HG02885 (cell line): ENCODE measurements around the gene VAC14.

Experiments used
- ATAC-seq: cut with Tn5 transposase; IDR thresholded peaks from one replicate; pipeline ENCODE4 v1.9.1; 2021; ENCODE audit warnings: mild to moderate bottlenecking; ENCODE audit not compliant: unreplicated experiment, poor library complexity

The VAC14 gene

DNA sequence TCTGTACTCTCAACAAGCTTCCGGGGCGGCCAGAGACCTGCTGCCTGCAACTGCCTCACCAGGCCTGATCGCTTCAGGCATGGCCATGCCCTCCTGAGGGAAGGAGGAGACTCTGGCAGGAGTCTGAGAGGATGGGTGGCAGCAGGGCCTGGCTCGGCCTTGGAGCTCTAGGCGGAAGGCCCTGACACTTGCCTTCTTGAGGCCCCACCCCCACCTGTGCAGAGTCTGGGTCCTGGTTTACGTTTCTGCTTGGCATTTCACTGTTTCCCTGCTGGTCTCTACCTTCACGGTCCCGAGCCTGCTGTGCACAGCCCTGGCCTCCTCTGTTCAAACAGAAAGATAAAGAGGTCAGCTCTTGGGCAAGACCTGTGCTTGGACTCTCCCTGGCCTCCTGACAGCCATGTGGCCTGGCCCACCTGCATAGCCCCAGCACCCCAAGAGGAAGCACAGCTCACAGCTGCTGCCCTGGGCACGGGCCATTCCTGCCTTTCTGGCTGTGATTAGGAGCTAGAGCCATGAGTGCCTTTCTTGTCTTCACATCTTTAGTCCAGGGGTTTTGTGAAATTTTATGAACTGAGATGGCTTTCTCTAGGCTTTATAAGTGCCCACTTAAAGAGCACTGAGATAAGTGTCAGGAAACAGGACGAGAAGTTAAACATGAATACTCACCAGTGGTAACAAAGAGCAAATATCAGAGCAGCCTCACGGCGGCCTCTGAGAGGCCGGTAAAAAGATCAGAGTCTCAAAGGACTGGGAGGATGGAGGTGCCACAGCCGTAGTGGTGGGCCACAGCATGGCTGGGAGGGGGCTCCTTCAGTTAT, 89.5 kb downstream of the VAC14 start:
- ATAC-seq, result no peak

DNA sequence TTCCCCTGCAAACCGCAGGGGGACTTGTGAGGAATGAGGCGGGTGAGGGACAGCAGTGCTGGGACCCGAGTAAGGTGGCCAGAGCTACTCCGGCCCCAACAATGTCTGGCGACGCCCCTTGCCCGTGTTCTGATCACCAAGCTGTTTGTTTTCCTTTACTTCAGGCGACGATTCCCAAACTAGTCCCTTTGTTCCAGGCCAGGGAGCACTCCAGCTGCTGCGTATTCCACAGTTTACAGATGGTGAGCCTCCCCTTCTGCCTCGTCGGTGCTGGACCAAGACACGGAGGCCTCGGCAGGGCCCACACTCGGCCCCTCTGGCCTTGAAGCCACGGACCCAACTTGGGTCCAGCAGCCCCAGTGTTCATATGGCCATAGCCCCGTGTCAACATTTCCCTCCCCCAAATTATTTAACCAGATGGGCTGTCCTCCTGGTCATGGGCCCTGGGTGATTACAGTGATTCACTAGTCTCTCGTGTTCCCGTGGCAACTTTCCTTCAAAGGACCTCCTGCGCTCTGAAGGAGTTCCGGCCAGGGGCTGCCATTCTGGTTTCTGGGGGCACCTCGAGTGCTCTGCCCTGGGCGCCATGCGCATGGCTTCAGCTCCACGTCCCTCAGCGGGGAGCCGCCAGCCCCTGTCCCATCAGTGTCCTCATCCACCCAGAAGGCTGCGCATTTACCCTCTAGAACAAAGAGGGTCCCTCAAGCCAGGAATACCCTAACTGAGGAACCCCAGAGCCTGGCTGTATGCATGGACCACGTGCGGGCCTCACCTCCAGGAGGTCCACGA, 90.3 kb downstream of the VAC14 start:
- no peak for ATAC-seq

DNA sequence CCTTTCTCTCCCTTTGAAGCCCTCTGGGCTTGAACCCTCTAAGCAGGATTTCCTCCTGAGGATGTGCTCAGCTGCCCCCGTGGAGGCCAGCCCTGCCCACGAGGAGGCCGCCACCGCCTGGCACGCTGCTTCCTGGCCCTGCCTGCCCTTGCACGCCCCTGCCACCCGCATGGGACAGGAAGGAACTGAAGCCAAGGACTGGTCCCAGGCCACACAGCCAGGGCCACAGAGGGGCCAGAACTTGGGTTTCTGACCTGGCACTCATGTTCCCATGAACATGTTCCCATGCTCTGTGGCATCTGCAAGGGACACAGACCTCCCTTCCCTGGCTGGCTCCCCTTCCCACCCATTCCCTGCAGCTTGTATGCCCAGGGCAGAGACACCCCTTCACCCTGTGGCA, 91.0 kb downstream of the VAC14 start:
- ATAC-seq, result no peak

DNA sequence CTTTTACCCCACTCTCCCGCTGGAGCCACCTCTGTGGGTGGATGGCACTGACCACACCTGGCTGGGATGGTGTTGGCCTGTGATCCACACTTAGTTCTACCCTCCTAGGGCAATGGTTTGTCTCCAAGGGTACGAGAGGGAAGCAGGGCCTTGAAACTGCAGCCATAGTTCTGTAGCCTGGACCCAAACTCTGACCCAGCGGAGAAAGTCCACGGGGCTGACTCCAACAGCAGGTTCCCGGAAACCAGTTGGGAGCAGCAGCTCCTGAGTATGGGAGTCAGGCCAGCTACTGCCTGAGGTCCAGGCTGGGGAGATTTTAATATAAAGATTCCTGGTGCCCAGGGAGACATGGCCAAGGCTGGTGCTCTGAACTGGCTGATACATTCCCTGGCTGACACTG, 91.5 kb downstream of the VAC14 start:
- no peak for ATAC-seq

DNA sequence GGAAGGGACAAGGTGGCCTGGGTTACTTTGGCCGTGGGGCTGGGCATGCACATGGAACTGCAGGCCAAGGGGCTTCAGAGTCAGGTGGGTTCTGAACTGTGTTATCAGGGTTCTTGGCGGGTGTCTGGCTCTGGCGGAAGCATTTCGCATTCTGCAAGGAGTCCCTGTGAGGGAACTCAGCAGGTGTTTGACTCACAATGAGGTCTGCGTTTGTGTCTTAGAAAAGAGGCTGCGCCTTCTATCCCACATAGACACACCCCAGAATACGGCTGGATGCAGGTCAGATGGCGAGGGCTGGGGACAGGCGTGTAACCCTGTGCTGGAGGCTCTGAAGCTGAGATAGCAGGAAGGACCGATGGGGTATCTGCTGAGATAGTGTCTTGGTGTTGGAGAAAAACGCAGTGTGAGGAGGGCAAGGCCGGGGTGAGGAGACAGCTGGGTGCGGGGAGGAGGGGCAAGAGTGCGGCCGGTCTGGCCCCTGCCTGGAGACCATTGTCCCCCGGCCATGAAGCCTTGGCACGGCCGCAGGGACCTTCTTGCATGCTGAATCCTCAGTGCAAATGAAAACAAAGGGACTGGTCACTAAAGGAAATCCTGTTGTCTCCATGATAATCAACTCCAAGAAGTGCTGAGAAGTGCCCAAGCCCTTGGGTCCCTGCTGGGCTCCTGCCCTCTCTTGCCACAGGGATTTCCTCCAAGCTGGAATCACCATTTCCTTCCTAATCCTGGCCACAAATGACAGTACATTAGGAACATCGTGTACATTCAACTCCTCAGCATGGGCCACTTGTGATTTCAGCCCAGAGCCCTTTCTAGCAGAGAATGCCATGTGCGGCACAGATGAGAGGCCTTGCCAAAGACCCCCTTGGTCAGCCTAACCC, 92.4 kb downstream of the VAC14 start:
- ATAC-seq, result no peak

DNA sequence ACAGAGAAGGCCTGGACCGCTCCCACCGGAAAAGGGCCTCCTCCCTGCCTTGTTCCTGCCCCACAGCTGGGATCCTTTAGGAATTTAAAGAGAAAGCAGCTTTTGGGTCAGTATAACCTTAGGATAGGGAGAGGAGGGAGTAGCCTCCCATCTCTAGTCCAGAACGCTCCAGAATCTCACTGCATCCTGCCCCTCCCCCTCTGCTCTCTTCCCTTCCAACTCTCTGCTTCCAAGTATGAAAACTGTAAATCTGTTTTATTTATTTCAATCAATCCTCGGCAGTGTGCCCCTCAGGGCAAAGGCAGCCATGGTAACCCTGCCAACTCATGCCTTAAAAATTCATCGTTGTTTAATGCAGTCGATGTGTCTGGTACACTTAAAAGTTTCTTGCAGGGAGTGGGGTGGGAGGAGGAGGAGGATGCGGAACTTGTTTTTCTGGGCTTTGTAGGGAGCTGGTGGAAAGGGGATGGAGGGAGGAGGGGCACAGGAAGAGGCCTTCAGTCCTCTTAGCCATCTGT, 94.0 kb downstream of the VAC14 start:
- ATAC-seq, result no peak

DNA sequence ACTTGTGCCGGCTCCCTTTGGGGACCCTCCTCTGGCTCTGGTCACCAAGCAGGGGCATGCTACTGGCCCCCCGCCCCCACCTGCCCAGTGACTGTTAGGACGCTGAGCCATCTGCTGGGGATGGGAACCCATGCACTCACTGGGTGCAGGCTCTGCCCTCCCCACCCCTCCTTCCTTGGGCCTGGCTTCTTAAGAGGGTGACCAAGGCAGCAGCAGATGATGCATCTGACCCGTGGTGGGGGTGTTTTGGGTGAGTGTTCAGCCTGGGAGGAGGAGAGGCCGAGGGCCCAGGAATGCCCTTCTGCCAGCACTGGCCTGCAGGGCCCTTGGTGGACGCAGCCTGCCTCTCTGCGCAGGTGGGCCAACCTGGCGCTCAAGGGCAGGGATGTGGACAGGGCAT, 95.9 kb downstream of the VAC14 start:
- ATAC-seq, result no peak

DNA sequence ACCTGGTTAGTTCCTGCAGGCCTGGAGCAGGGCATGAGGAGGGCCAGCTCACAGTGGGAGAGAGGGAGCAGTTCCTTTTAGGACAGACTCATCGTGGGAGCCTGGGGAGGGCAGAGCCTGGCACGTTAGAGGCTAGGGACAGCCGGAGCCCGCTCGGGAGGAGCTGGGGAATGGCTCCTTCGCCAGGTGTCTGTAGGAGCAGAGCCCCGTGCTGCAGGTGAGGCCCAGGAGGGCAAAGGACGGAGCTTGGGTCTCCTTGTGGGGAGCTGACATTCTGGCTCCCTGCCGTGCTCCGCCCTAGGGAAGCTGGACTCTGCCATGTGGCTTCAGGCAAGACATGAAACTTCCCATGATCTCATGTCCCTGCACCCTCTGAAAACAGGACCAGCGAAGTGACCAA, 96.4 kb downstream of the VAC14 start:
- no peak for ATAC-seq

DNA sequence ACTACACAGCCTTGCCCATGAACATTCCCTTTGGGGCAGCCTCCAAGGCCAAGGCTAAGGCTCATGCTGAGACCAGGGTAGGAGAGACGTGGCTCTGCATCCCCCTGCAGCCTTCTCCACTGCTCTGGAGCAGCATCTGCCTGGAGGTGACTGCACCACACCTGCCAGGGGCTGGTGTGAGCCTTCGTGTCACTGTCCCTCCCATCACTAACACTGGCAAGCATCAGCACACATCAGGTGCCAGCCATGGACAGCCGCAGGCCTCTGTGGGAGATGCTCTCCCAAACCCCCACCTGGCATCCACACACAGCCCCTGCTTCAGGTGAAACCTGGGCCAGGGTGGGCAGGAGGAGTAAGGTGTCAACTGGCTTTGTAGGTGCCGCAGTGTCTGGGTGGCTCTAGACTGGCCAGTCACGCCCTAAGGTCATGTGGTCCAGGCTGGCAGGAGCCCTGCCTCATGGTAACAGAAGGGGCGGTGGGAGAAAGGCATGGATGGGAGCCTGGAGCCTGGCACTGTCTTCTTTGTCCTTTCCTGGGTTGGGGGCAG, 97.0 kb downstream of the VAC14 start:
- no peak for ATAC-seq

DNA sequence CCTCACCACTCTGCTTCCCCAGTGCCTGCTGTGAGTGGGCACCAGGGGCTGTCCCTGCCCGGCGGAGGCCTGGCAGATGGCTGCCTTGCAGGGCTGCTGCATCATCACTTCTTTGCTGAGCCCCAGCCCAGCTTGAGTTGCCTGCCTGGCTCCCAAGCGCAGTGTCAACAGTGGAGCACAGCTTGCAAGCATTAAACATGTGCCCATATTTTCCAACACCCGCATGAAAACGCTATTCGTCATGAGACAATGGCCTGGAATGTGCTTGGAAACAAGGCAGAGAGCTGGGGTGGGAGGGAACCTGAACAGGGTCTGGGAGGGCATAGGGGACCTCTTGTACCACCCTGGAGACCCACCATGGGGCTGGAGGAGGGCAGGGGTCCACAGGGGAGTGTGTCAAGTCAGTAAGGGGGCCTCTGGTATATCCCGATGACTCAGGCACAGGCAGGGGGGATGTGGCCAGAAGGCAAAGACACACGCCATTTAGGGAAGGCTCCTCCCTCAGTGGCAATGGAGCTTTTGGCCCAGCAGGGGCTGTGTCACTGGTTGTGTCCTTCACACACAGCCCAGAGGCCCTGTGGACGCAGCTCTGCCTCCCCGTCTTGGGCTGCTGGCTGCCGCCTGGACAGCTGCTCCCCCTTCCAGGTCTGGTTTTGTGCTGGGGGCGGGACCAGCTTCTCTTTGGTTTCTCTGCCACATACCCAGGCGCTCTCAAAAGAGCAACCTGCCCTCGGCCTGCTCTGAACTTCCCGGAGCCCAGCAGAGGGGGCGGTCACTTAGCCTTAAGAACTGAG, 97.7 kb downstream of the VAC14 start:
- ATAC-seq, result no peak

DNA sequence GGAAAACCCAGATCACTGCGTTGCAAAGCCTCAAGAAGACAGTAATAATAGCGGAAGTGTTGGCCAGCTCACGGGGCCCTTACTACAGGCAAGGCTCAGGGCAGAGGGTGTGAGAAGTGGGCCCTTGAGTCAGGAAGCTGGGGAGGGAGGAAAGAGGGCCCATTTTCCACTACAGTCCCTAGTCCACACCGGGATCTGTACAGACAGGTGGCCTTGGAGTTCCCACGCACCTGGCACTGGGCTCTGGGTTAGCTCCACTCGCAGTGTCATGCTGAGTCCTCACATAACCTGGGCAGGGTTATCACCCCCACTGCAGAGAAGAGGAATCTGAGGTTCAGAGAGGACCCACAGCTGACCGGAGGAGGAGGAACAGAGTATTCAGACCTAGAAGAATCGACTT, 98.3 kb downstream of the VAC14 start:
- ATAC-seq, result no peak

DNA sequence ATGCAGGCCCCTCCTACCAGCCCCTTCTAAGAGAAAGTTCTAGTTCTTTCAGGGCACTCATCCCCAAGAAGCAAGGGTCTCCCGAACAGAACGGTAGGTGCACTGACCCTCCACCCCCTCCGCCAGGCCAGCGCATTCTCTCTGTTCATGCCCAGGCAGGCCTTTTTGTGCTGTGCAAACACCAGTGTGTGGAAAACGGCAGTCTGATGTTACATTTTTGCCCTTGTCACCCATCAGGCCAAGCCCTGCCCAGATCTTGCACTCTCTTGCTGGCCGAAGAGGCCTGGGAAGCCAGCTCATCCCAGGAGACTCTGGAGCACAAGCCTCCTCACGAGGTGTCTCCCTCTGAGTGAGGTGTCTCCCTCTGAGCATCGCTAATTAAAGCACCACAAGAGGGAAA, 99.0 kb downstream of the VAC14 start:
- no peak for ATAC-seq

DNA sequence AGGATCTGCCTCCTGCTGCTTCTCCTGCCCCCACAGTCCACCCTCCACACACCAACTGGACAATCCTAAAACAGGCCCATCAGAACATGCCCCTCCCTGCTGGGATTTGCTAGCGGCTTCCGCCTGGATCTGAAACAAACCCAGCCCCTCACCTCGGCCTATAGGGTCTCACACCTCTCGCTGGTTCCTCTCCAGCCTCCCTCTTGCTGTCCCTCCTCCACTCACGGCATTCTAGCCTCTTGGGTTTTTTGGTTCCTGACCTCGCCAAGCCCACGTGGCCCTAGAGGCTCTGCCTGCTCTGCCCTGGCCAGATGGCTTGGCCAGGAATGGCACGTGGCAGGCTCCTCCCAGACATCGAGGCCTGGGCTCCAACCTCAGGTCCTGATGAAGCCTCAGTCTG, 99.4 kb downstream of the VAC14 start:
- ATAC-seq, result no peak

DNA sequence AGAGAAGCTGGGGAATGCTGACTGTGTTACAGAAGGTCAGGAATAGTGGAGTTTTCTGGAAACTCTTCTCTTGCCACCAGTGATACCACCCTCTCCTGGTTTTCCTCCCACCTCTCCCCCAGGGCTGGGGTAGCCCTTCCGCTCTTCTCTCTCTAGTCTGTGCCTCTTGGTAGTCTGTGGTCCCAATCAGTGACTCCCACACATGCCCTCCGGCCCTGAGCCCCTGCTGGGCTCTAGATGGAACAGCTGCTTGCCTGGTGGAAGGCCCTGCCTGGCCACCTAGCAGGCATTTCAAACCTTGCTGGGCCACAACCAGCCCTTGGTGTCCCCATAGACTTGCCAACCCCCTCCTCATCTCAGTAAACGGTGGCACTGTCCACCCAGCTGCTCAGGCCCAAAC, 99.9 kb downstream of the VAC14 start:
- no peak for ATAC-seq

DNA sequence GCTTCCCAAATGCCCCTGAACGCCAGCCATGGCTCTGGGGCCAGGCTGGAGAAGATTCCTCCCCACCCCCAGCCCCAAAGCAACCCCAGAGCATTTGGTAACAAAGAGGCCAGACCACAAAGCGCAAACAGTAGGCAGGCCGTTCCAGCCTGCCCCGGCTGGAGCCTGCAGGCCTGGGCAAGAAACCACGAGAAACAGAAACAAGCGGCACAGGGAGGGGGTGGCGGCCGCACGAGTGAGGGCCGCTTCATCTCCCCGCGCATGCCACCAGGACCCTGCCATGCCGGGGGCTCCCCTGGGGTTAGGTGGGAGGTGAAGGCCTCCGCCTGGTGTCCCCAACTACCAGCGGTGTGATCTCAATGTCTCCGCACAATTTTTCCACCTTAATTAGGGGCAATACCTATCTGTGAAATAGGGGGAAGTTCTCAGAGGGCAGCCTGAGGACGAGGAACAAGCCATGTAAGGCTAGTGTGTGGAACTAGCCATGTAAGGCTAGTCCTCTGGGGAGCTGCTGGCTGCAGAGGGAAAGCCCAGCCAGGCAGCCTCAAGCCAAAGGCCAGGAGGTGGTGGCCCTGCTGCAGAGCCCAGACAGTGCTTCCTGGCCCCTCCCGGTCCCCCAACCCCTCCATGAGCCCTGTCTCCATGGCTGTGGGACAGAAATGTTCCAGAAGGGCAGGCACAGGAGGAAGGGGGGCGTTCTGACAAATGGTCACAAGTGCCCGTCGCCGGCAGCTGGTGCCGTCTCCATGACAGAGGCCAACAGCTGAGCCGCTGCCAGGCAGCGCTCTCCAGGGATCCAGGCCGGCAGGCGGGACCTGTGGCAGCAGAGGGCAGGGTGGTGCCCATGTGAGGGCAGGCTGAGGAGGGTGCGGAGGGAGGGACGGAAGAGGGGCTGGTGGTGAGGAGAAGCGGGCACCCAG, 100.6 kb downstream of the VAC14 start:
- no peak for ATAC-seq

DNA sequence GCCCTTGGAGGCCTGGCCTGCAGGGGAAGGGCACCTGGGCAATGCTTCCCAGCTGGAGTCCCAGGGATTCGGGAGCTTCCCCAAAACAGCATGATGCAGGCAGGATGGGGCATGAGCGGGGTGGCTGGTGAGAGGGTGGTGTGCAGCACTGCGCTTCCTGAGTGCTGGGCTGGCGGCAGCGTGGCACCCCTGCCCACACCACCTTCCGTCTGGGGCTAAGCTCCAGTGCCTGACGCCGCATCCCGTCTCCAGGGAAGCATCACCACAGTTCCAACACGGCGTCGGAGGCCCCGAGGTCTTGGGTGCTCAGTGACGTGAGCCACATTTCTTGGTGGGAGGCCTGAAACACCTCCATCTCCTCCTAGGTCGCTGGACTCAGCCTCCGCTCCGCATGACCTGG, 101.3 kb downstream of the VAC14 start:
- no peak for ATAC-seq

DNA sequence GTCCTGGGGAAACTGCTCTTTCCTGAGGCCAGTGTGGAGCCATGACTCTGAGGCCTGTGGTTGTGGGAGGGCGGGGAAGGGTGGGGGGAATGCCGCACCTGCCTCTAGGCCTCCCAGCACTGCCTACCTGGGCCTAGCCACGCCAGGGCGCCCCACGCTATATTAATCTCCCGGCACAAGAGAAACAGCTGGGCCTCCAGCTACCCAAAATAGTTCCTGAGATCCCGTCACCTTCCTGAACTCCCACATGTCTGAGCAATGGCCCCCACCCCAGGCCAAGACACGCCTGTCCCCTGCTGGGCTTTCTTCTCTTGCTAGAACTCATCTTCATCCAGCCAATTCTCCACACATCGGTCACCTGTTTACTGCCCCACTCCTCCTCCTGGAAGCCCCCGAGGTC, 102.1 kb downstream of the VAC14 start:
- no peak for ATAC-seq

DNA sequence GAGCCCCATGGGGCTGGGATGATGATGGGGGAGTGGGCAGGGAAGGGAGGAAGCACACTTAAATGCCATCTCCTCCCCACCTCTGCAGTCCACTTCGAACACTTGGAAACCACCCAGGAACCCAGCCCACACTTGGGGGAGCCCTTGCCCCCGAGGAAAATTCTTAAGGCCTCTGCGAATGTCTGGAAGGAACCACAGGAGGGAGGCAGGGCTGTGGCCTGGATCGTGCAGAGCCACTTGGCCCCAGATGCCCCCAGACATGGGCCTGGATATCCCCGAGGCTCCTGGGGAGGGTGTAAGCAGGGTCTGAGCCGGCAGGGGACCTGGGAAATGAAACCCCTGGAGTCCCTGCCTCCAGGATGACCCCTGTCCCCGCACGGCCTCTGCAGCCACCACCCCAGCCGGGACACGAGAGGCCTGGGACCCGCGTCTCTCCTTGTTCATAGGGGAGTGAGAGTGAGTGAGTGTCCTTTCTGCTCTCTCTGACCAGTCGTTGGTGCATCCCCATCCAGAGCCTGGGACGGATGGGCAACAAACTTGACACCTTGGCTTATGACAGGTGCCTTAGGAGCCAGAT, 103.3 kb downstream of the VAC14 start:
- no peak for ATAC-seq
